MM.1S (cell line): ENCODE measurements around the gene PUM1.

Experiments
- EZH2 ChIP-seq: fragments of 300-600 bp; sonication (generic); optimal IDR thresholded peaks from 2 replicates; pipeline ENCODE3; 2017; ENCODE audit warnings: low read depth, mild to moderate bottlenecking, antibody characterized with exemption, low read length, mixed read lengths
- EZH2phosphoT487 ChIP-seq: fragments of 300-600 bp; sonication (generic); IDR thresholded peaks from 2 replicates; pipeline ENCODE4 v1.6.1; 2018; ENCODE audit warnings: antibody characterized with exemption, low read length
- TF ChIP-seq, protein P1 (sequence below): fragments of 300-600 bp; sonication (generic); IDR thresholded peaks from 2 replicates; pipeline ENCODE4 v1.5.1; 2016; ENCODE audit warnings: antibody characterized with exemption, low read length, mixed read lengths

DNA sequence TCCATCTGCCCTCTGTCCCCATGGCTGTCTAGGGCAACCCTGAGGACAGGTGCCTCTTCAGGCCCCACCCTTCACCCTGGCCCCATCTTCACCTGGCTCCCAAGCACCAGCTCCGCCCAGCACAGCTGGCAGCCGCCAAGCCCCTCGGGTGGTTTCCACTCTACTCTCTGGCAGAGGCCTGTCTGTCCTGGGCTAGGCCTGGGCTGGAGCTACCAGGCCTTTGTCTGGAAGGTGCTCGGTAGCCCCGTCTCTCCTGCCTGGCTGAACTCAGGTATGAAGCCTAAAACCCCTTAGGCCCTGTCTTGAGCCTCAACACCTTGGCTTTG, 174.3 kb downstream of the PUM1 start:
- TF ChIP-seq, protein P1, sequence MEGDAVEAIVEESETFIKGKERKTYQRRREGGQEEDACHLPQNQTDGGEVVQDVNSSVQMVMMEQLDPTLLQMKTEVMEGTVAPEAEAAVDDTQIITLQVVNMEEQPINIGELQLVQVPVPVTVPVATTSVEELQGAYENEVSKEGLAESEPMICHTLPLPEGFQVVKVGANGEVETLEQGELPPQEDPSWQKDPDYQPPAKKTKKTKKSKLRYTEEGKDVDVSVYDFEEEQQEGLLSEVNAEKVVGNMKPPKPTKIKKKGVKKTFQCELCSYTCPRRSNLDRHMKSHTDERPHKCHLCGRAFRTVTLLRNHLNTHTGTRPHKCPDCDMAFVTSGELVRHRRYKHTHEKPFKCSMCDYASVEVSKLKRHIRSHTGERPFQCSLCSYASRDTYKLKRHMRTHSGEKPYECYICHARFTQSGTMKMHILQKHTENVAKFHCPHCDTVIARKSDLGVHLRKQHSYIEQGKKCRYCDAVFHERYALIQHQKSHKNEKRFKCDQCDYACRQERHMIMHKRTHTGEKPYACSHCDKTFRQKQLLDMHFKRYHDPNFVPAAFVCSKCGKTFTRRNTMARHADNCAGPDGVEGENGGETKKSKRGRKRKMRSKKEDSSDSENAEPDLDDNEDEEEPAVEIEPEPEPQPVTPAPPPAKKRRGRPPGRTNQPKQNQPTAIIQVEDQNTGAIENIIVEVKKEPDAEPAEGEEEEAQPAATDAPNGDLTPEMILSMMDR, result no peak
- TF ChIP-seq EZH2 (no peak), EZH2phosphoT487 (no peak)
